Left ventricle myocardium inferior (tissue), 1 donor: ENCODE data around the gene MRPL53. TPM values are rescaled to one million over a fixed set of nuclear protein-coding genes. Genes with fewer than 3 reads are reported as not detected.

Experiments used
- DNase-seq: peaks from one replicate; pipeline ENCODE4 v3.0.0-alpha.2; 2020
- H3K27ac ChIP-seq: fragments of 200-600 bp; replicated peaks from 2 replicates; pipeline ENCODE4 v1.8.0; 2021
- H3K27me3 ChIP-seq: fragments of 200-600 bp; 2 replicates; pipeline ENCODE4 v1.8.0; 2021; ENCODE audit warnings: low read depth
- H3K36me3 ChIP-seq: fragments of 200-600 bp; 2 replicates; pipeline ENCODE4 v1.8.0; 2021
- H3K4me1 ChIP-seq: fragments of 200-600 bp; 2 replicates; pipeline ENCODE4 v1.8.0; 2021
- H3K4me3 ChIP-seq: fragments of 200-600 bp; 2 replicates; pipeline ENCODE4 v1.8.0; 2021; ENCODE audit warnings: mild to moderate bottlenecking, moderate library complexity
- H3K9me3 ChIP-seq: fragments of 200-600 bp; replicated peaks from 2 replicates; pipeline ENCODE4 v1.8.0; 2021
- CTCF ChIP-seq: fragments of 200-600 bp; IDR thresholded peaks from 2 replicates; pipeline ENCODE4 v1.8.0; 2021; ENCODE audit warnings: antibody characterized with exemption, mild to moderate bottlenecking, borderline replicate concordance
- intact Hi-C: fragments of 100-400 bp; cut with micrococcal nuclease; formaldehyde crosslinking; loops from one replicate; pipeline ENCODE4 v1.11.0; 2022
- total RNA-seq: library from RNA; stranded (reverse); fragmentation: NEBNext Ultra II Directional; extraction: Animal tissue kit (Norgen Biotek cat#: 25700); gene quantifications from one replicate; pipeline ENCODE4 v1.2.1, GENCODE V29; 2021
- donor health status: DM: no; HTN: yes; CAD: no; lungs with severe emphysema.

MRPL53 gene
- total RNA-seq, 1 donor from 2014 or later: 176 TPM

GRCh38 chr2:74424139-74424992 is 48.1 kb downstream of the MRPL53 start:
- Histone ChIP-seq H3K4me1 (peaks cover 16% of the 10 kb centered on the region), H3K27me3 (no peaks in the 10 kb centered on the region), H3K4me3 (no peak overlapping the region), H3K9me3 (no peaks in the 10 kb centered on the region), H3K36me3 (peaks cover 44% of the 10 kb centered on the region), H3K27ac (no peak overlapping the region)
- TF ChIP-seq CTCF: no peak
- intact Hi-C loops: no loop called here
- no peak for DNase-seq

- intact Hi-C loops: no loop called here
- peaks cover 23% of the 10 kb centered on the region for H3K4me1 ChIP-seq
- no peak for TF ChIP-seq CTCF
These were observed 49.0 kb downstream of the MRPL53 start for GRCh38 chr2:74423231-74424095.

More at GRCh38 chr2:74423231-74424095, 49.0 kb downstream of the MRPL53 start:
- Histone ChIP-seq H3K27me3 (no peaks in the 10 kb centered on the region), H3K36me3 (peaks cover 35% of the 10 kb centered on the region), H3K4me3 (no peak overlapping the region), H3K27ac (no peak overlapping the region), H3K9me3 (no peaks in the 10 kb centered on the region)
- DNase-seq: no peak

Other genes with a start within 250 kb of the MRPL53 start
- gene SLC4A5, start 129.3 kb downstream of the MRPL53 start, total RNA-seq: 2.3 TPM
- gene DCTN1, start 92.4 kb downstream of the MRPL53 start, total RNA-seq: 201 TPM
- gene C2orf81, start 51.1 kb downstream of the MRPL53 start, total RNA-seq: 0.82 TPM
- 2.9 TPM for gene WDR54, start 51.0 kb downstream of the MRPL53 start, total RNA-seq
- 14.0 TPM for gene RTKN, start 30.7 kb downstream of the MRPL53 start, total RNA-seq
- 19.3 TPM for gene INO80B, start 17.6 kb downstream of the MRPL53 start, total RNA-seq
- gene WBP1, start 14.2 kb downstream of the MRPL53 start, total RNA-seq: 46.1 TPM
- 19.5 TPM for gene MOGS, start 7.3 kb downstream of the MRPL53 start, total RNA-seq
- 5.6 TPM for gene CCDC142, start 10.3 kb upstream of the MRPL53 start, total RNA-seq
- gene TTC31, start 10.4 kb upstream of the MRPL53 start, total RNA-seq: 9.5 TPM
- 0.25 TPM for gene LBX2, start 26.9 kb upstream of the MRPL53 start, total RNA-seq
- 20.2 TPM for gene PCGF1, start 35.0 kb upstream of the MRPL53 start, total RNA-seq
- gene TLX2, start 41.8 kb upstream of the MRPL53 start, total RNA-seq: not detected
- 0.11 TPM for gene DQX1, start 53.6 kb upstream of the MRPL53 start, total RNA-seq
- 46.9 TPM for gene AUP1, start 57.0 kb upstream of the MRPL53 start, total RNA-seq
- 26.6 TPM for gene HTRA2, start 57.3 kb upstream of the MRPL53 start, total RNA-seq
- gene LOXL3, start 81.3 kb upstream of the MRPL53 start, total RNA-seq: 4.7 TPM
- 4.1 TPM for gene DOK1, start 82.0 kb upstream of the MRPL53 start, total RNA-seq
- gene M1AP, start 175.7 kb upstream of the MRPL53 start, total RNA-seq: not detected
- 2.9 TPM for gene SEMA4F, start 181.6 kb upstream of the MRPL53 start, total RNA-seq